ENCODE measurements around the gene TRIM41.

DNA sequence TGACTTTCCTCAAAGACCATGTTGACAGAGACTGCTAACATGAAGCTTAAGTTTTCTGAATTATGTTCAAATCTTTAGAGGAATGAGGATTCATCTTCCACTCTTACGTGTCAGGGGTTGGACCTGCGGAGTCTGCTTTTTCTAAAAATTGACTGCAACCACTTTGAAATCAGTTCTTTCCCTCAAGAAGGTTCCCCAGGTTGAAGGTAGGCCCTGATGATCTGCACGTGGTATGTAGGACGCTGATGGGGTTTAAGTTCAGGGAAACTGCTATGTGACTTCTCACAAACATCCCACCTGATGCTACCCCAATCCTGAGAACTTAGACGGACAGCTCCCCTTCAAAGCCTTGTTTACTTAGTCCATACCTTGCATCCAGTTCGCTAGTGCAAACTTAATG, 13.4 kb downstream of the TRIM41 start:
- TF ChIP-seq, protein P1, sequence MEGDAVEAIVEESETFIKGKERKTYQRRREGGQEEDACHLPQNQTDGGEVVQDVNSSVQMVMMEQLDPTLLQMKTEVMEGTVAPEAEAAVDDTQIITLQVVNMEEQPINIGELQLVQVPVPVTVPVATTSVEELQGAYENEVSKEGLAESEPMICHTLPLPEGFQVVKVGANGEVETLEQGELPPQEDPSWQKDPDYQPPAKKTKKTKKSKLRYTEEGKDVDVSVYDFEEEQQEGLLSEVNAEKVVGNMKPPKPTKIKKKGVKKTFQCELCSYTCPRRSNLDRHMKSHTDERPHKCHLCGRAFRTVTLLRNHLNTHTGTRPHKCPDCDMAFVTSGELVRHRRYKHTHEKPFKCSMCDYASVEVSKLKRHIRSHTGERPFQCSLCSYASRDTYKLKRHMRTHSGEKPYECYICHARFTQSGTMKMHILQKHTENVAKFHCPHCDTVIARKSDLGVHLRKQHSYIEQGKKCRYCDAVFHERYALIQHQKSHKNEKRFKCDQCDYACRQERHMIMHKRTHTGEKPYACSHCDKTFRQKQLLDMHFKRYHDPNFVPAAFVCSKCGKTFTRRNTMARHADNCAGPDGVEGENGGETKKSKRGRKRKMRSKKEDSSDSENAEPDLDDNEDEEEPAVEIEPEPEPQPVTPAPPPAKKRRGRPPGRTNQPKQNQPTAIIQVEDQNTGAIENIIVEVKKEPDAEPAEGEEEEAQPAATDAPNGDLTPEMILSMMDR (IDR thresholded peaks at IDR 0.05; ENCODE audit: insufficient read depth, low read length), result no peak
- TF ChIP-seq REST (IDR thresholded peaks at IDR 0.05; ENCODE audit: insufficient replicate concordance, low read depth) (no peak), GABPA (IDR thresholded peaks at IDR 0.05; ENCODE audit: low read depth) (no peak)
